HEK293 (cell line): ENCODE measurements around the gene ODAD3.

ENCODE experiments used
- CTCF ChIP-seq: fragments of 450-650 bp; formaldehyde crosslinking; IDR thresholded peaks from 2 replicates; pipeline ENCODE4 v1.5.1; 2016; ENCODE audit warnings: missing biosample characterization, missing genetic modification characterization
- ZNF600 ChIP-seq: fragments of 450-650 bp; formaldehyde crosslinking; IDR thresholded peaks from 2 replicates; pipeline ENCODE4 v1.5.1; 2016; ENCODE audit warnings: missing biosample characterization, missing genetic modification characterization

- no peak for TF ChIP-seq ZNF600 (tag by site-specific recombination)
- TF ChIP-seq CTCF, result no peak
Measured at GRCh38 chr19:11445141-11445540, 10.2 kb upstream of the ODAD3 start.
